GM12864 (cell line): Measurements from ENCODE around the gene UMOD.

ENCODE experiments used
- DNase-seq: peaks from one replicate; pipeline ENCODE4 v3.0.0-alpha.2; 2011; ENCODE audit warnings: low read depth
- H3K4me3 ChIP-seq: 2 replicates; pipeline ENCODE4 v1.5.1; 2011; ENCODE audit warnings: mild to moderate bottlenecking, low read depth, low read length, control low read depth
- CTCF ChIP-seq: IDR thresholded peaks from 2 replicates; pipeline ENCODE4 v1.5.1; 2011; ENCODE audit warnings: low read depth, mild to moderate bottlenecking, moderate library complexity, low read length, control low read depth, inconsistent platforms; ENCODE audit errors: missing control alignments

The UMOD gene

GRCh38 chr16:20332411-20332810 lies 20.1 kb downstream of the UMOD start:
- no peak for DNase-seq
- no peak for TF ChIP-seq CTCF
- no peak overlapping the region for H3K4me3 ChIP-seq

- DNase-seq, result no peak
- no peak for TF ChIP-seq CTCF
- no peak overlapping the region for H3K4me3 ChIP-seq
Observed at GRCh38 chr16:20331635-20332034, 20.9 kb downstream of the UMOD start.

- no peak for DNase-seq
- no peak for TF ChIP-seq CTCF
- no peak overlapping the region for H3K4me3 ChIP-seq
Observed at GRCh38 chr16:20329392-20330138, 22.9 kb downstream of the UMOD start.

GRCh38 chr16:20327444-20328041 lies 25.0 kb downstream of the UMOD start, which contains the start of gene GP2:
GP2 (minus strand) TSS chr16:20327513; CDS start chr16:20326431, 1,082 bp downstream.
- no peak for DNase-seq
- no peak for TF ChIP-seq CTCF
- H3K4me3 ChIP-seq, result no peak within 1 kb of the TSS

GRCh38 chr16:20326321-20326720 lies 26.2 kb downstream of the UMOD start:
- no peak for TF ChIP-seq CTCF
- no peak overlapping the region for H3K4me3 ChIP-seq
- no peak for DNase-seq

- DNase-seq, result no peak
- no peak for TF ChIP-seq CTCF
- no peak overlapping the region for H3K4me3 ChIP-seq
Observed at GRCh38 chr16:20325005-20325404, 27.5 kb downstream of the UMOD start.
